ENCODE measurements around the gene C6orf52. TPM values are rescaled to one million over a fixed set of nuclear protein-coding genes. Genes with fewer than 3 reads are reported as not detected.

C6orf52 gene
- total and polyA plus RNA-seq, 2 of the 13 experiments (the other 11 are each of a cell fraction or from before 2014, with no cell fraction given): 0.50 to 0.53 TPM

DNA sequence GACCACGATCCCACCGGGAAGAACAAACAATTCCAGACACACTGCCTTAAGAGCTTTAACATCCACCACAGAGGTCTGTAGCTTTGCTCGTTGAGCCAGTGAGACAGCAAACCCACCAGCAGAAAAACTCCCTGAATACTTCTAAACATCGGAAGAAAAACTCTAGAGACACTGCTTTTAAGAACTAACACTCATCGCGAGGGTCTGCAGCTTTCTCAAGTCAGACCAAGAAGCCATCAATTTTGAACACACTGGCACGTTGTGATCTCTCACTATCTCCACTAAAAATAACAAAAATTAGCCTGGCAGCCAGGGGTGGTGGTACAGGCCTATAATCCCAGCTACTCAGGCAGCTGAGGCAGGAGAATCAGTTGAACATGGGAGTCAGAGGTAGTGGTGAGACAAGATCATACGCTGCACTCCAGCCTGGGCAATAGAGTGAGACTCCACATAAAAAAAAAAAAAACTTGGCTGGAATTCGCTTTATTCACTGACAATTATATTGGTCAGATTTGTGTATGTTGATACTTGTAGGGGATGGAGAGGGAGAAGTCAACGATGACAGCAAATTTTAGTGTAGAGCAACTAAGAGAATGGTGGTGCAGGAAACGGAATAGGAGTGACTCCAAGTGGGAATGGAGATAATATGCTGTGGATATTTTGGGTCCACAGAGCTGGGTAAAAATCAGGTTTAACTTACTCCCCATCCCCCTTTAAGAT is 27.6 kb upstream of the C6orf52 start:
- H3K4me2 ChIP-seq (ENCODE audit: low read depth, low read length): peak overlapping the region; percentile 84
- H3K9me3 ChIP-seq (ENCODE audit: low read length): peaks cover 15% of the 10 kb centered on the region
- FAIRE-seq: no peak
- H4K20me1 ChIP-seq (ENCODE audit: insufficient read depth, low read length): no peaks in the 10 kb centered on the region
- peak overlapping the region; percentile 90 for H3K9ac ChIP-seq (ENCODE audit: insufficient read depth, low read depth, low read length)
- H3K27me3 ChIP-seq (ENCODE audit: control insufficient read depth in 1 of 2, insufficient read depth in 2 of 2, low read length in 2 of 2): no peaks in the 10 kb centered on the region
- 50% methylated on average over 11 of the region's 11 CpGs for WGBS (ENCODE audit: low lambda C conversion rate)
- intact Hi-C loops (cut with micrococcal nuclease; ENCODE audit: unreplicated experiment): loop anchor here (1.0 to 2.0 kb wide), 4 partner anchors 28 to 344 kb away; partner anchors contain the start of genes C6orf52 and PAK1IP1
- peaks cover 34% of the 10 kb centered on the region for H3K4me1 ChIP-seq (ENCODE audit: insufficient read depth, low read length)
- DNase-seq (ENCODE audit: low spot score): peak; percentile 28
- POLR2A ChIA-PET: interaction anchor here (0.7 to 6.6 kb wide), 23 partner anchors 11 to 480 kb away, joined by 3 to 332 read pairs (median 6); partner anchors contain the start of genes C6orf52, GCNT2, PAK1IP1 and SMIM13
- TSS peak; percentile 90 for BruUV-seq (replicated peaks)
- ATAC-seq: peak; percentile 30
- in situ Hi-C loops (cut with HindIII; ENCODE audit: extremely low pct_ligation_motif_present, low pct_unique_long_range_greater_than_20kb): no loop called here
- peaks cover 7 to 14% of the 10 kb centered on the region in 2 experiments for H3K36me3 ChIP-seq (replicated peaks in 1 of 2; ENCODE audit: control insufficient read depth in 1 of 2, insufficient read depth in 2 of 2, low read length in 2 of 2)
- peak overlapping the region; percentile 46 to 78 (median 49) for H3K4me3 ChIP-seq (replicated peaks in 1 of 3; ENCODE audit: insufficient read depth in 1 of 3, low read depth in 2 of 3, low read length in 3 of 3)
- peaks cover 25% of the 10 kb centered on the region for H3K79me2 ChIP-seq (ENCODE audit: insufficient read depth, low read length)
- CTCF ChIA-PET (ENCODE audit: low intra/inter-chr PET ratio, low total read pairs): no interaction called here
- H3K27ac ChIP-seq (ENCODE audit: extremely low read length, insufficient read depth, low read length): peak overlapping the region; percentile 95
- peak overlapping the region; percentile 49 for H2AFZ ChIP-seq (ENCODE audit: low read length)
- peak; percentile 98 for TF ChIP-seq RBM22 (optimal IDR thresholded peaks at IDR 0.05; ENCODE audit: low read length)
- TF ChIP-seq BRD4 (CRISPR knock-in tag; IDR thresholded peaks at IDR 0.05): peak; percentile 58; the same call in 1 of the 2 replicates
- no peak; the same call in 1 of the 2 replicates for TF ChIP-seq ZNF383 (CRISPR knock-in tag; IDR thresholded peaks at IDR 0.05; ENCODE audit: borderline replicate concordance)
- TF ChIP-seq, protein P1, sequence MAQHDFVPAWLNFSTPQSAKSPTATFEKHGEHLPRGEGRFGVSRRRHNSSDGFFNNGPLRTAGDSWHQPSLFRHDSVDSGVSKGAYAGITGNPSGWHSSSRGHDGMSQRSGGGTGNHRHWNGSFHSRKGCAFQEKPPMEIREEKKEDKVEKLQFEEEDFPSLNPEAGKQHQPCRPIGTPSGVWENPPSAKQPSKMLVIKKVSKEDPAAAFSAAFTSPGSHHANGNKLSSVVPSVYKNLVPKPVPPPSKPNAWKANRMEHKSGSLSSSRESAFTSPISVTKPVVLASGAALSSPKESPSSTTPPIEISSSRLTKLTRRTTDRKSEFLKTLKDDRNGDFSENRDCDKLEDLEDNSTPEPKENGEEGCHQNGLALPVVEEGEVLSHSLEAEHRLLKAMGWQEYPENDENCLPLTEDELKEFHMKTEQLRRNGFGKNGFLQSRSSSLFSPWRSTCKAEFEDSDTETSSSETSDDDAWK (CRISPR knock-in tag; IDR thresholded peaks at IDR 0.05): no peak
- TF ChIP-seq, protein P2, sequence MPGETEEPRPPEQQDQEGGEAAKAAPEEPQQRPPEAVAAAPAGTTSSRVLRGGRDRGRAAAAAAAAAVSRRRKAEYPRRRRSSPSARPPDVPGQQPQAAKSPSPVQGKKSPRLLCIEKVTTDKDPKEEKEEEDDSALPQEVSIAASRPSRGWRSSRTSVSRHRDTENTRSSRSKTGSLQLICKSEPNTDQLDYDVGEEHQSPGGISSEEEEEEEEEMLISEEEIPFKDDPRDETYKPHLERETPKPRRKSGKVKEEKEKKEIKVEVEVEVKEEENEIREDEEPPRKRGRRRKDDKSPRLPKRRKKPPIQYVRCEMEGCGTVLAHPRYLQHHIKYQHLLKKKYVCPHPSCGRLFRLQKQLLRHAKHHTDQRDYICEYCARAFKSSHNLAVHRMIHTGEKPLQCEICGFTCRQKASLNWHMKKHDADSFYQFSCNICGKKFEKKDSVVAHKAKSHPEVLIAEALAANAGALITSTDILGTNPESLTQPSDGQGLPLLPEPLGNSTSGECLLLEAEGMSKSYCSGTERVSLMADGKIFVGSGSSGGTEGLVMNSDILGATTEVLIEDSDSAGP (CRISPR knock-in tag; IDR thresholded peaks at IDR 0.05; ENCODE audit: borderline replicate concordance): no peak
- TF ChIP-seq, protein P3, sequence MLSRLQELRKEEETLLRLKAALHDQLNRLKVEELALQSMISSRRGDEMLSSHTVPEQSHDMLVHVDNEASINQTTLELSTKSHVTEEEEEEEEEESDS (CRISPR knock-in tag; IDR thresholded peaks at IDR 0.05; ENCODE audit: borderline replicate concordance): peak; percentile 5; the same call in 1 of the 2 replicates
- no peak for TF ChIP-seq SMC3 (IDR thresholded peaks at IDR 0.05; ENCODE audit: low read length)
- TF ChIP-seq FIP1L1 (IDR thresholded peaks at IDR 0.05; ENCODE audit: borderline replicate concordance, insufficient read depth, low read depth, low read length): peak; percentile 52; the same call in 1 of the 2 replicates
- TF ChIP-seq, protein P4, sequence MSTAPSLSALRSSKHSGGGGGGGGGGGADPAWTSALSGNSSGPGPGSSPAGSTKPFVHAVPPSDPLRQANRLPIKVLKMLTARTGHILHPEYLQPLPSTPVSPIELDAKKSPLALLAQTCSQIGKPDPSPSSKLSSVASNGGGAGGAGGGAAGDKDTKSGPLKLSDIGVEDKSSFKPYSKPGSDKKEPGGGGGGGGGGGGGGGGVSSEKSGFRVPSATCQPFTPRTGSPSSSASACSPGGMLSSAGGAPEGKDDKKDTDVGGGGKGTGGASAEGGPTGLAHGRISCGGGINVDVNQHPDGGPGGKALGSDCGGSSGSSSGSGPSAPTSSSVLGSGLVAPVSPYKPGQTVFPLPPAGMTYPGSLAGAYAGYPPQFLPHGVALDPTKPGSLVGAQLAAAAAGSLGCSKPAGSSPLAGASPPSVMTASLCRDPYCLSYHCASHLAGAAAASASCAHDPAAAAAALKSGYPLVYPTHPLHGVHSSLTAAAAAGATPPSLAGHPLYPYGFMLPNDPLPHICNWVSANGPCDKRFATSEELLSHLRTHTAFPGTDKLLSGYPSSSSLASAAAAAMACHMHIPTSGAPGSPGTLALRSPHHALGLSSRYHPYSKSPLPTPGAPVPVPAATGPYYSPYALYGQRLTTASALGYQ (CRISPR knock-in tag; IDR thresholded peaks at IDR 0.05): 0 out of 2 replicates have a peak, but pooled peaks have one; percentile 5
- TF ChIP-seq ARID2 (CRISPR knock-in tag; IDR thresholded peaks at IDR 0.05; ENCODE audit: borderline replicate concordance): 0 out of 2 replicates have a peak, but pooled peaks have one; percentile 17
- peak; percentile 46; the same call in 1 of the 2 replicates for TF ChIP-seq POLR2AphosphoS5 (IDR thresholded peaks at IDR 0.05; ENCODE audit: low read depth, low read length)
- no peak for TF ChIP-seq ZNF549 (CRISPR knock-in tag; IDR thresholded peaks at IDR 0.05)
- TF ChIP-seq, protein P5, sequence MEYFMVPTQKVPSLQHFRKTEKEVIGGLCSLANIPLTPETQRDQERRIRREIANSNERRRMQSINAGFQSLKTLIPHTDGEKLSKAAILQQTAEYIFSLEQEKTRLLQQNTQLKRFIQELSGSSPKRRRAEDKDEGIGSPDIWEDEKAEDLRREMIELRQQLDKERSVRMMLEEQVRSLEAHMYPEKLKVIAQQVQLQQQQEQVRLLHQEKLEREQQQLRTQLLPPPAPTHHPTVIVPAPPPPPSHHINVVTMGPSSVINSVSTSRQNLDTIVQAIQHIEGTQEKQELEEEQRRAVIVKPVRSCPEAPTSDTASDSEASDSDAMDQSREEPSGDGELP (IDR thresholded peaks at IDR 0.05; ENCODE audit: borderline replicate concordance, low read depth): 0 out of 2 replicates have a peak, but pooled peaks have one; percentile 3
- TF ChIP-seq ZNF781 (CRISPR knock-in tag; IDR thresholded peaks at IDR 0.05; ENCODE audit: borderline replicate concordance, not compliant biosample characterization): peak; percentile 11
- 0 out of 2 replicates have a peak, but pooled peaks have one; percentile 28 for TF ChIP-seq MED13 (CRISPR knock-in tag; IDR thresholded peaks at IDR 0.05)
- TF ChIP-seq MBD4 (IDR thresholded peaks at IDR 0.05; ENCODE audit: borderline replicate concordance, low read length): 0 out of 2 replicates have a peak, but pooled peaks have one; percentile 62
- TF ChIP-seq RBFOX2 (IDR thresholded peaks at IDR 0.05; ENCODE audit: low read depth, low read length): peak; percentile 59
